A549 (cell line): ENCODE results near the gene TREH. TPM values are rescaled to one million over a fixed set of nuclear protein-coding genes. Genes with fewer than 3 reads are reported as not detected.

ENCODE experiments used
- ATAC-seq, 2 experiments: fragments of 200-7000 bp in 1 of 2; fragments of >200 bp in 1 of 2; cut with Nextera tagmentation in 1 of 2; cut with Tn5 transposase in 1 of 2; 3 replicates each; pipeline versions ENCODE4 v1.8.0 to v1.9.1; 2018 to 2020; ENCODE audit warnings: mild to moderate bottlenecking in 1 of 2, moderate library complexity in 1 of 2
- CTCF ChIA-PET: fragments of 300-600 bp; sonication (Branson Sonifier 250); formaldehyde crosslinking; extraction: SDS; loops from one replicate; lab custom pipeline; 2021; ENCODE audit warnings: antibody characterized with exemption, inconsistent platforms; lab: Yijun Ruan, JAX
- POLR2A ChIA-PET: fragments of 350-600 bp; formaldehyde crosslinking; extraction: SDS; loops from one replicate; lab custom pipeline; 2021; ENCODE audit warnings: antibody characterized with exemption, inconsistent platforms; lab: Yijun Ruan, JAX
- DNase-seq, 2 experiments: peaks; one replicate each; pipeline versions ENCODE4 v3.0.0 to v3.0.0-alpha.2; 2011 to 2016; ENCODE audit warnings: low read depth in 1 of 2, low spot score in 1 of 2
- FAIRE-seq: peaks from 2 replicates; lab custom pipeline; 2011; peaks lifted over from hg19 to GRCh38; lab: Jason Lieb, UNC
- H3K27ac ChIP-seq, 2 experiments: fragments of >200 bp; sonication (Bioruptor Twin); formaldehyde crosslinking; 3 replicates each; pipeline ENCODE4 v1.5.1; 2016 to 2017
- H3K4me1 ChIP-seq: fragments of >200 bp; sonication (Bioruptor Twin); formaldehyde crosslinking; 3 replicates; pipeline ENCODE4 v1.6.1; 2016
- H3K4me2 ChIP-seq: fragments of >200 bp; sonication (Bioruptor Twin); formaldehyde crosslinking; 3 replicates; pipeline ENCODE4 v1.6.1; 2016
- H3K4me3 ChIP-seq: fragments of >200 bp; sonication (Bioruptor Twin); formaldehyde crosslinking; 3 replicates; pipeline ENCODE4 v1.5.1; 2016
- H3K9me3 ChIP-seq: fragments of >200 bp; sonication (Bioruptor Twin); formaldehyde crosslinking; 3 replicates; pipeline ENCODE4 v1.6.1; 2016
- BHLHE40 ChIP-seq: IDR thresholded peaks from 2 replicates; pipeline ENCODE4 v1.6.1; 2012; ENCODE audit warnings: low read depth, low read length, inconsistent platforms
- CBX2 ChIP-seq: fragments of 200-600 bp; sonication (generic); IDR thresholded peaks from 2 replicates; pipeline ENCODE4 v1.6.1; 2016; ENCODE audit warnings: low read depth, mild to moderate bottlenecking, borderline replicate concordance
- CBX8 ChIP-seq: fragments of 200-600 bp; sonication (generic); IDR thresholded peaks from 2 replicates; pipeline ENCODE4 v1.6.1; 2016
- CEBPB ChIP-seq, 2 experiments: fragments of >200 bp in 1 of 2; sonication (Bioruptor Twin) in 1 of 2; formaldehyde crosslinking in 1 of 2; IDR thresholded peaks; 2 replicates each; pipeline ENCODE4 v1.6.1; 2012 to 2016
- CHD4 ChIP-seq: fragments of 200-600 bp; sonication (generic); IDR thresholded peaks from 2 replicates; pipeline ENCODE4 v1.6.1; 2016; ENCODE audit warnings: antibody characterized with exemption, mild to moderate bottlenecking, borderline replicate concordance
- EHF ChIP-seq: fragments of 250-450 bp; sonication (Bioruptor Pico); IDR thresholded peaks from 2 replicates; pipeline ENCODE4 v1.5.0; 2020; ENCODE audit warnings: mild to moderate bottlenecking
- EHMT2 ChIP-seq: fragments of 200-600 bp; sonication (generic); IDR thresholded peaks from 2 replicates; pipeline ENCODE4 v1.6.1; 2016; ENCODE audit warnings: antibody characterized with exemption, low read depth, mild to moderate bottlenecking, moderate library complexity
- EP300 ChIP-seq, 2 experiments: fragments of >200 bp; sonication (Bioruptor Twin); formaldehyde crosslinking; IDR thresholded peaks; 2 replicates in 1 of 2; 3 replicates in 1 of 2; pipeline ENCODE4 v1.6.1; 2016 to 2017
- ESRRA ChIP-seq: fragments of 150-350 bp; IDR thresholded peaks from 2 replicates; pipeline ENCODE4 v1.6.1; 2014; ENCODE audit warnings: mild to moderate bottlenecking, low read length, borderline replicate concordance
- FOSB ChIP-seq: fragments of 250-450 bp; sonication (Bioruptor Pico); IDR thresholded peaks from 2 replicates; pipeline ENCODE4 v1.5.0; 2020; ENCODE audit warnings: mild to moderate bottlenecking, moderate library complexity
- HOXB5 ChIP-seq: fragments of 250-450 bp; sonication (Bioruptor Pico); IDR thresholded peaks from 2 replicates; pipeline ENCODE4 v1.5.0; 2020; ENCODE audit warnings: mild to moderate bottlenecking, moderate library complexity
- MAFK ChIP-seq: fragments of 450-650 bp; IDR thresholded peaks from 2 replicates; pipeline ENCODE4 v1.6.1; 2014; ENCODE audit not compliant: partially characterized antibody
- MAZ ChIP-seq: fragments of 150-350 bp; IDR thresholded peaks from 2 replicates; pipeline ENCODE4 v1.6.1; 2014; ENCODE audit warnings: antibody characterized with exemption, low read depth, low read length, borderline replicate concordance
- MYC ChIP-seq: IDR thresholded peaks from 2 replicates; pipeline ENCODE4 v1.6.1; 2012; ENCODE audit warnings: mild to moderate bottlenecking, inconsistent platforms, low read length, improper control_type of control experiment, borderline replicate concordance
- NFE2L2 ChIP-seq: fragments of 150-350 bp; conservative IDR thresholded peaks from 2 replicates; pipeline ENCODE4 v1.6.1; 2014; ENCODE audit warnings: low read length
- NPAS2 ChIP-seq: fragments of 250-450 bp; sonication (Bioruptor Pico); IDR thresholded peaks from 2 replicates; pipeline ENCODE4 v1.8.0; 2022; ENCODE audit warnings: mild to moderate bottlenecking, moderate library complexity, borderline replicate concordance
- RAD21 ChIP-seq, 2 experiments: fragments of >200 bp in 1 of 2; sonication (Bioruptor Twin) in 1 of 2; formaldehyde crosslinking in 1 of 2; IDR thresholded peaks in 1 of 2; conservative IDR thresholded peaks in 1 of 2; 2 replicates in 1 of 2; 3 replicates in 1 of 2; pipeline ENCODE4 v1.6.1; 2012 to 2018; ENCODE audit warnings: inconsistent platforms in 1 of 2
- RCOR1 ChIP-seq: fragments of 150-350 bp; IDR thresholded peaks from 2 replicates; pipeline ENCODE4 v1.6.1; 2014; ENCODE audit warnings: antibody characterized with exemption, low read length, low read depth
- RFX5 ChIP-seq: fragments of 450-650 bp; IDR thresholded peaks from 2 replicates; pipeline ENCODE4 v1.7.1; 2014; ENCODE audit warnings: antibody characterized with exemption, mild to moderate bottlenecking, moderate library complexity
- SMC3 ChIP-seq: fragments of >200 bp; sonication (Bioruptor Twin); formaldehyde crosslinking; IDR thresholded peaks from 3 replicates; pipeline ENCODE4 v1.6.1; 2018; ENCODE audit warnings: inconsistent platforms
- SREBF2 ChIP-seq: fragments of 450-650 bp; IDR thresholded peaks from 2 replicates; pipeline ENCODE4 v1.6.1; 2014; ENCODE audit warnings: mild to moderate bottlenecking, moderate library complexity
- ZC3H11A ChIP-seq: fragments of 450-650 bp; IDR thresholded peaks from 2 replicates; pipeline ENCODE4 v1.6.1; 2014; ENCODE audit warnings: antibody characterized with exemption, mild to moderate bottlenecking
- ZFP36 ChIP-seq: fragments of 450-650 bp; IDR thresholded peaks from 2 replicates; pipeline ENCODE4 v1.6.1; 2014; ENCODE audit warnings: borderline replicate concordance; ENCODE audit not compliant: partially characterized antibody
- WGBS: methylation state at CpG from one replicate; pipeline ENCODE4 v1.1.6; 2017; ENCODE audit errors: missing lambda C conversion rate; 5-methylcytosine and 5-hydroxymethylcytosine counted together
- polyA plus RNA-seq, 4 experiments: library from polyadenylated mRNA; depleted of rRNA in 3 of 4; stranded (reverse); fragments of >200 nt; fragmentation: RNase III in 1 of 4; extraction: RNeasy Plus Mini Kit Qiagen cat#74134 plus additional on column Dnase treatment in 1 of 4; gene quantifications; 2 replicates in 3 of 4; 3 replicates in 1 of 4; pipeline ENCODE4 v1.2.3, GENCODE V29; 2011 to 2017
- TF ChIP-seq, protein P1 (sequence below): IDR thresholded peaks from 2 replicates; pipeline ENCODE4 v1.6.1; 2012
- TF ChIP-seq, protein P2 (sequence below): fragments of 450-650 bp; IDR thresholded peaks from 2 replicates; pipeline ENCODE4 v1.6.1; 2014; ENCODE audit warnings: antibody characterized with exemption
- TF ChIP-seq, protein P3 (sequence below): fragments of 150-350 bp; IDR thresholded peaks from 2 replicates; pipeline ENCODE4 v1.6.1; 2014; ENCODE audit warnings: low read depth, mild to moderate bottlenecking, low read length
- TF ChIP-seq, protein P4 (sequence below): fragments of 250-450 bp; sonication (Bioruptor Pico); IDR thresholded peaks from 2 replicates; pipeline ENCODE4 v1.5.0; 2021; ENCODE audit warnings: mild to moderate bottlenecking, moderate library complexity, borderline replicate concordance

The TREH gene
- polyA plus RNA-seq, 2 of the 4 experiments (the other 2 are of a cell fraction): 0.06 TPM; not detected in 1

DNA sequence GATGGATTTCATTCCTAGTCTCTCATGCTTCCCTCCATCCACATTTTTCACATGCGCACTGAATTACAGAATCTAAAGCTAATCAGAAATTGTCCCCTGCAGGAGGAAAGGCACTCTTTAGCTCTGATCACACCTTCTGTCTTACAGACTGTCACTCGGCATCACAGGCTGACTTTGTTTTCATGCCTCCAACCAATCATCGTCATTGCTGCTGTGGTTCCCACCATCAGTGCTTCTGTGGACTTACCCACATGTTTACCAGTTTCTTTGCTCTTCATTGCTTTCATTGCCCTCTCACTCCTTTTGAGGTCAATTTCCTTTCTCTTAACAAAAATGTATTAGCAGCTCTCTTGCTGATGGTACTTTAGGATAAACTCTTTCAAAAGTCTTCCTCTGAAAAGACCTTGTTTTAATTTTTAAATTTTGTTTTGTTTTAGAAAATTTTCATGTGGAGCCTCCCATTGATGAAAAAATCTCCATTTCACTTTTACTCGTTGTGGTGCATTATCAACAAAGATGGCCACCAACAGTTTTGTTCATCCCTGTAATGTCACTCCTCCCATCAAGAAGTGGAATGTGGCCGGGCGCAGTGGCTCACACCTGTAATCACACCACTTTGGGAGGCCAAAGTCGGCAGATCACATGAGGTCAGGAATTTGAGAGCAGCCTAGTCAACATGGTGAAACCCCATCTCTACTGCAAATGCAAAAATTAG, 20.2 kb upstream of the TREH start:
- POLR2A ChIA-PET: no interaction called here

DNA sequence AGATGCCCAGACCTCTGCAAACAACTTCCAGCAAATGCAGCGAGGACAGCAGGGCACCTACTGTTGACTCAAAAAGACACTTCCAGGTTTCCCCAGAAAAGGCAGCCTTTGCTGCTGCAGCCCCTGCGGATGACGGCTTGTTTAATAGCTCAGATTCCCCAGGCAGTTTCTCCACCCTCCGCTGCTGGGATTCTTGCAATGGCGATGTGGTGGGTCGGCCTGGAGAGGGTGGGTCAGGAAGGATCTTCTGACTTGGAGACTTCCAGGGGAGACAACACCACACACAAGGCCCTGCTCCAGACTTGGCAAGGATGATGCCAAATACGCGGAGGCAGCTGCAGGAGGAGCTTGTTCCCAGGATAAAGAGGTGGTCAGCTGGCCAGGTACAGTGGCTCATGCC, 17.9 kb upstream of the TREH start:
- 68% methylated on average over 8 of the region's 8 CpGs for WGBS
- no peaks in the 10 kb centered on the region for H3K4me1 ChIP-seq
- H3K4me2 ChIP-seq: no peak overlapping the region
- POLR2A ChIA-PET: no interaction called here
- no peak for TF ChIP-seq CBX2
- TF ChIP-seq EHF: no peak
- no peak for TF ChIP-seq SREBF2
- TF ChIP-seq MAFK: no peak
- no peak for TF ChIP-seq ESRRA
- TF ChIP-seq, protein P1, sequence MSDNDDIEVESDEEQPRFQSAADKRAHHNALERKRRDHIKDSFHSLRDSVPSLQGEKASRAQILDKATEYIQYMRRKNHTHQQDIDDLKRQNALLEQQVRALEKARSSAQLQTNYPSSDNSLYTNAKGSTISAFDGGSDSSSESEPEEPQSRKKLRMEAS: no peak
- TF ChIP-seq MYC: no peak
- no peak for TF ChIP-seq EHMT2
- TF ChIP-seq RFX5: no peak
- no peak for TF ChIP-seq CEBPB (IDR thresholded peaks at IDR 0.05)
- TF ChIP-seq EP300 (IDR thresholded peaks at IDR 0.05): no peak
- no peak for TF ChIP-seq RCOR1
- no peak for TF ChIP-seq ZC3H11A
- TF ChIP-seq FOSB: no peak
- no peak for TF ChIP-seq CHD4
- TF ChIP-seq, protein P2, sequence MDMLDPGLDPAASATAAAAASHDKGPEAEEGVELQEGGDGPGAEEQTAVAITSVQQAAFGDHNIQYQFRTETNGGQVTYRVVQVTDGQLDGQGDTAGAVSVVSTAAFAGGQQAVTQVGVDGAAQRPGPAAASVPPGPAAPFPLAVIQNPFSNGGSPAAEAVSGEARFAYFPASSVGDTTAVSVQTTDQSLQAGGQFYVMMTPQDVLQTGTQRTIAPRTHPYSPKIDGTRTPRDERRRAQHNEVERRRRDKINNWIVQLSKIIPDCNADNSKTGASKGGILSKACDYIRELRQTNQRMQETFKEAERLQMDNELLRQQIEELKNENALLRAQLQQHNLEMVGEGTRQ: no peak
- no peak for TF ChIP-seq MAZ
- 0 out of 3 replicates have a peak, but pooled peaks cover 2% of the 10 kb centered on the region for H3K9me3 ChIP-seq
- no peak overlapping the region for H3K27ac ChIP-seq
- ATAC-seq (no peak), DNase-seq (no peak), FAIRE-seq (no peak)
- CTCF ChIA-PET: interaction anchor here (0.7 kb wide), 1 partner anchor 9 kb away, joined by 3 read pairs; no protein-coding TSS in a partner anchor
- H3K4me3 ChIP-seq: no peak overlapping the region

More for the DNA sequence above, 20.2 kb upstream of the TREH start:
- ATAC-seq (no peak), DNase-seq (no peak), FAIRE-seq (no peak)
- CTCF ChIA-PET: interaction anchor here (0.6 to 2.7 kb wide), 6 partner anchors 9 to 161 kb away, joined by 3 to 13 read pairs (median 4); no protein-coding TSS in a partner anchor
- Histone ChIP-seq H3K4me2 (no peak overlapping the region), H3K4me3 (no peak overlapping the region), H3K9me3 (0 out of 3 replicates have a peak, but pooled peaks cover 2% of the 10 kb centered on the region), H3K4me1 (no peaks in the 10 kb centered on the region), H3K27ac (no peak overlapping the region)
- TF ChIP-seq, protein P3, sequence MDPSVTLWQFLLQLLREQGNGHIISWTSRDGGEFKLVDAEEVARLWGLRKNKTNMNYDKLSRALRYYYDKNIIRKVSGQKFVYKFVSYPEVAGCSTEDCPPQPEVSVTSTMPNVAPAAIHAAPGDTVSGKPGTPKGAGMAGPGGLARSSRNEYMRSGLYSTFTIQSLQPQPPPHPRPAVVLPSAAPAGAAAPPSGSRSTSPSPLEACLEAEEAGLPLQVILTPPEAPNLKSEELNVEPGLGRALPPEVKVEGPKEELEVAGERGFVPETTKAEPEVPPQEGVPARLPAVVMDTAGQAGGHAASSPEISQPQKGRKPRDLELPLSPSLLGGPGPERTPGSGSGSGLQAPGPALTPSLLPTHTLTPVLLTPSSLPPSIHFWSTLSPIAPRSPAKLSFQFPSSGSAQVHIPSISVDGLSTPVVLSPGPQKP: no peak
- TF ChIP-seq, protein P4, sequence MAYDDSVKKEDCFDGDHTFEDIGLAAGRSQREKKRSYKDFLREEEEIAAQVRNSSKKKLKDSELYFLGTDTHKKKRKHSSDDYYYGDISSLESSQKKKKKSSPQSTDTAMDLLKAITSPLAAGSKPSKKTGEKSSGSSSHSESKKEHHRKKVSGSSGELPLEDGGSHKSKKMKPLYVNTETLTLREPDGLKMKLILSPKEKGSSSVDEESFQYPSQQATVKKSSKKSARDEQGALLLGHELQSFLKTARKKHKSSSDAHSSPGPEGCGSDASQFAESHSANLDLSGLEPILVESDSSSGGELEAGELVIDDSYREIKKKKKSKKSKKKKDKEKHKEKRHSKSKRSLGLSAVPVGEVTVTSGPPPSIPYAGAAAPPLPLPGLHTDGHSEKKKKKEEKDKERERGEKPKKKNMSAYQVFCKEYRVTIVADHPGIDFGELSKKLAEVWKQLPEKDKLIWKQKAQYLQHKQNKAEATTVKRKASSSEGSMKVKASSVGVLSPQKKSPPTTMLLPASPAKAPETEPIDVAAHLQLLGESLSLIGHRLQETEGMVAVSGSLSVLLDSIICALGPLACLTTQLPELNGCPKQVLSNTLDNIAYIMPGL (CRISPR knock-in tag): no peak
- TF ChIP-seq RAD21 (conservative IDR thresholded peaks at IDR 0.05 in 1 of 2, IDR thresholded peaks at IDR 0.05 in 1 of 2) (no peak), RCOR1 (no peak), CHD4 (no peak), ZFP36 (no peak), SMC3 (no peak), HOXB5 (CRISPR knock-in tag) (no peak), BHLHE40 (no peak), NFE2L2 (no peak), RFX5 (no peak), NPAS2 (CRISPR knock-in tag) (no peak), CBX8 (no peak)
- TF ChIP-seq, protein P1: no peak
- TF ChIP-seq, protein P2: no peak
- WGBS: 83% methylated on average over 7 of the region's 7 CpGs
